GM18505 (cell line): ENCODE measurements around the gene BCL2A1.

ENCODE experiments used
- ATAC-seq: cut with Tn5 transposase; IDR thresholded peaks from one replicate; pipeline ENCODE4 v1.9.1; 2021; ENCODE audit not compliant: unreplicated experiment
- POLR2A ChIP-seq: IDR thresholded peaks from 4 replicates; pipeline ENCODE4 v1.6.1; 2011; ENCODE audit warnings: borderline replicate concordance; ENCODE audit not compliant: insufficient read depth, insufficient read length; ENCODE audit errors: extremely low read depth

The BCL2A1 gene

DNA sequence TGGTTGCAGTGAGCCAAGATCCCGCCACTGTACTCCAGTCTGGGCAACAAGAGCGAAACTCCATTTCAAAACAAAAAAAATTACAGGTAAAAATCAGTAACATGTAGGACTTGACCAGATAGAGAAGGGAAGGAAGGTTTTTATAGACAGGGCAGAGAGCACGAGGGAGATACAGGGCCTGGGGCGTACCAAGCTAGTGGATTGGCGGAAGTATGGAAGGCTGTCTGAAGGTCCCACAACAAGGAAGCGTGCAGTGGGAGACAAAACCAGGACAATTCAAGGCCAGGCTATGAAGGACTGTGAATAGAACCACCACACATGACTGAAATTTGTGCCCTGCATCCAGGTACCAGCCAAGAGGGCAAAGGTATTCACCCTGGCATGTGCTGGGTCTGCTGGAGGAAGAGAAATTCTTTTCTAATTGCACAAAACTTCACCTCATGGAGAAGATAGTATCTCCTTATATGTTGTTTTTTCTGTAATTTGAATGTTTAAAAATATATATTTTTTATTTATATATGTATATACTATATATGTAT is 33.0 kb upstream of the BCL2A1 start:
- ATAC-seq, result no peak
- TF ChIP-seq POLR2A, result no peak

DNA sequence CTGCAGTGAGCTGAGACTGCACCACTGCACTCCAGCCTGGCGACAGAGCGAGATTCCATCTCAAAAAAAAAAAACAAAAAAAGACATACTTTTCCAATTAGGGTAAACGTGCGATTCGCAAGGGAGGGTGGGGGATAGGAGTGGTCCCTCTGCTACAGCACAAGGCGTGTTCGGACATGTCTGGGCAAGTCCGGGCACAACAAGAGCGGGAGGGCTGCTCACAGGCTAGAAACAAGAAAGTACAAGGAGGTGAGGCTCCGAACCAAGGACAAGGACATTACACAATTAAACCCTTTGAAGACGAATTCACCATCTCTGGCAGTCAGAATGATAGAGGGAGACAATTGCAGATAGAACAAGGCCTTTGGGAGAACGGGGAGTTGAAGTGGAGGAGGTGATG is 32.2 kb upstream of the BCL2A1 start:
- no peak for TF ChIP-seq POLR2A
- no peak for ATAC-seq

DNA sequence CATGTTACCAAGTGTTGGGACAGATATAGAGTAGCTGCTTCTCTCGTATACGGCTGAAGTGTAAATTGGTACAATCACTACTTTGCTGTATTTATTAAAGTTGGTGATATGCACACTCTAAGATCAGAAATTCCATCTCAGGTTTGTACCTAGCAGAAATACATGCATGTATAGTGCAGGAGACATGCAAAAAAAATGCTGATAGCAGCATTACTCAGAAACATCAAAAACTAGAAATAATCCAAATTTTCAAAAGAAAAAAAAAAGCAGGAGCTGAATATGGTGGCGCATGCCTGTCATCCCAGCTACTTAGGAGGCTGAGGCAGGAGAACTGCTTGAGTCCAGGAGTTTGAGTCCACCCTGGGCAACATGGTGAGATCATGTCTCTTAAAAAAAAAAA is 31.3 kb upstream of the BCL2A1 start:
- no peak for TF ChIP-seq POLR2A
- no peak for ATAC-seq

DNA sequence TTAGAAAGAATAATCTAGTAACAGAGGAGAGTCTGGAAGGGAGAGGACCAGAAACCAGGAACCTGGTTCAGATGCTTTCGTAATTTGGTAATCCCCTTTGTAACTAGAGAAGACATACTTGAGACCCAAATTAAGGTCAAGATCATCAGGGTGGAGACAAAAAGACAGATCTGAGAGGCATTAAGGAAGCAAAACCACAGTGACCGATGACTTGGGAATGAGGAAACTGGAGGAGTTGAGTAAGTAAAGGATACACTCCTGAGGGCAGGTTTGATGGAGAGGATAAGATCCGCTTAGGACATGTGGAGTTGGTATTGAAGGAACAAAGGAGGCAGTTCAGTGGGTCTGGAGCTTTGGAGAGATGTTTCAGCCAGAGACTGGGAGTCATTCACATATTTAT is 23.6 kb upstream of the BCL2A1 start:
- no peak for ATAC-seq
- TF ChIP-seq POLR2A, result no peak

DNA sequence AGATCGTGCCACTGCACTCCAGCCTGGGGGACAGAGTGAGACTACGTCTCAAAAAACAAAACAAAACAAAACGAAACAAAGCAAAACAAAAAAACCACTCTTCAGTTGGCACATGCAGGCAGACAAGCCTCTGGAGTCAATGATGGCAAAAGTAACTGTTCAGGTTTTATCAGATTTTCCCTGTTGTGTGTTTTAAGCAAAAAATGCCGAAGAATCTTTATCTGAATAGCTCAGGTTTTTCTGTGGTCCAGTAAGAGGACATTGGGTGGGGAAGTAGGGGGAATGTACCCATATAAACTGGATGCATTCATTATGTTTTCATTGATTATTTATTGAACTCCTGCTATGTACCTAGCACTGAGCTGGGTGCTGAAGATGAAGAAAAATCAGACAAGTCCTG is 20.8 kb upstream of the BCL2A1 start:
- ATAC-seq, result no peak
- TF ChIP-seq POLR2A, result no peak

DNA sequence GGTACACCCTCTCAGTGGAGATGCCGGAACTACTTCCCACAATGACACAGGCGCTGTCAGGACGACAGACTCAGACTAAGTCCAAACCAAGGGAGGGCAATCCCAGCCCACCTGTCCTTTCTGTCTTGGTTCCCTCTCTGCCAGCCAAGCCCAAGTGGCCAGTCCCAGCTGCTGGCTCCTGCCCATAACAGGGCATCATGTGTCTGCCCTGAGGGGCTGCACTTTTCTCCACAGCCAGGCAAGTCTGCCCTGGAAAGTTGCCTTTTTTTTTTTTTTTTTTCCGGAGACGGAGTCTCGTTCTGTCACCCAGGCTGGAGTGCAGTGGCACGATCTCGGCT is 20.0 kb upstream of the BCL2A1 start:
- no peak for ATAC-seq
- TF ChIP-seq POLR2A, result no peak

DNA sequence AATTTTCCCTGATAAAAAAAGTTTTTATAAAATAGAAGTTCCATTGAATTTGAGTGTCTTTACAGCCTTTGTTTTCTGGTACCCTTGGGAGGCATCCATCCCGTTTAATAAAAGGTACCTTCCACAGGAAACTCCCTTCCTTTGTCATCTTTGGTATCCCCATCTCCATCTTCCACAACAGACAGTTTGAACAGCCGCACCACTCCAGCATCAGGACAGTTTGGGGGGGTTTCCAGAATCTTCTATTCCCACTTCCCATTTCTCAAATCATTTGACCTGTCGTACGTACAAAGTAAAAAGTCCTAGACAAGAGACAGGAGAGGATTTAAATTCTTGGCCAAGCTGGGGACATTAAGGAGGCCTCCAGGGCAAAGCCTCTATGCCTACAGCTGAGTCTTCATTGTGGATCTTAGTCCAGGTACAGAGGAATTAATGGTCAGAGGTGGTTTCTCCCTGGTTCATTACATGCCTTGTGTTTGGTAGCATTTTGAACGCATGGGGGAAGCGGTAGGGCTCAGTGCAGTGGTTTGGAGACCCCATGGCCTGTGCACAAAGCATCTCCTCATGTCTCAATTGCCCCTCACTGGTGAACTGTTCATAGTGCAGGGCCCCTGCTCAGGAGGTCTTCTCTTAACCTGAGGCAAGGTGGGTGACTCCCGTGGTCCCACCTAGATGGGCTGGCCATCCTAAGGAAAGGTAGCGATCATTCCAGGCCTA is 19.4 kb upstream of the BCL2A1 start:
- ATAC-seq, result no peak

DNA sequence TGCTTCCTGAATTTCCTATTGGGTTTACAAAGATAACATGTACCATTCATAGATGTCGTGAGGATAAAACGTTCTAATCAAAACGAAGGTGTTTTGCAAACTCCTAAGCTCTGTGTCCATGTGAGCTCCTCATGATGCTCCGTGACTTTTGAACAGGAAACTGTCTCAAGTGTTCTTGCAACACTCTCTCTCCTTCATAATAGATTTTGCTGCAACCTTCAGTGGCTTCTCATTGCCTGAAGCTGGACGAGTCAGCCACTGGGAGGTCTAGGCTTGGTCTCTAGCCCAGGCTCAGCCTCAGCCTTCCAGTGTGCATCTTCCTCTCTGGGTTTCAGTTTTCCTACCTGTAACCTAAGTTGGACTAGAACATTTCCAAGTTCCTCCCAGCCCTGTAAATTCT is 18.7 kb upstream of the BCL2A1 start:
- no peak for ATAC-seq
- no peak for TF ChIP-seq POLR2A

More for the DNA sequence above, 19.4 kb upstream of the BCL2A1 start:
- no peak for TF ChIP-seq POLR2A

DNA sequence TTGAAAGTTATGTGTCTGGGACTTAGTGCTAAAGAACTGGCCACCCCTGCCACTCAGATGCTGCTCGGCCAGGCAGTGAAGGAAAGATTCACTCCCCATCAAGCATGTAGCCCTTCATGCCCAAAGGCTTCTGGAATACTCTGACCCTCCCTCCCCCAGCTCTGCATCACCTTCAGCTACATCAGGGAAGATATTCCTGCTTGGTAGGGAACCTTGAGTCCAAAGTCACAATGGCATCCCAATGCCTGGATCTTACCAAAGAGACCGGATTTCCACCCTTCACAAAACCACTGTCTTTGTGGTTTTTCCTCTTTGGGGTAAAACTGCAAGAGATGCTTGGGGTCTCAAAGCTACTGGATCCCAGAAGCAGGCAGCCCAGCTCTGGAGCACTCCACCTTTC is 18.2 kb upstream of the BCL2A1 start:
- ATAC-seq, result no peak
- TF ChIP-seq POLR2A, result no peak

DNA sequence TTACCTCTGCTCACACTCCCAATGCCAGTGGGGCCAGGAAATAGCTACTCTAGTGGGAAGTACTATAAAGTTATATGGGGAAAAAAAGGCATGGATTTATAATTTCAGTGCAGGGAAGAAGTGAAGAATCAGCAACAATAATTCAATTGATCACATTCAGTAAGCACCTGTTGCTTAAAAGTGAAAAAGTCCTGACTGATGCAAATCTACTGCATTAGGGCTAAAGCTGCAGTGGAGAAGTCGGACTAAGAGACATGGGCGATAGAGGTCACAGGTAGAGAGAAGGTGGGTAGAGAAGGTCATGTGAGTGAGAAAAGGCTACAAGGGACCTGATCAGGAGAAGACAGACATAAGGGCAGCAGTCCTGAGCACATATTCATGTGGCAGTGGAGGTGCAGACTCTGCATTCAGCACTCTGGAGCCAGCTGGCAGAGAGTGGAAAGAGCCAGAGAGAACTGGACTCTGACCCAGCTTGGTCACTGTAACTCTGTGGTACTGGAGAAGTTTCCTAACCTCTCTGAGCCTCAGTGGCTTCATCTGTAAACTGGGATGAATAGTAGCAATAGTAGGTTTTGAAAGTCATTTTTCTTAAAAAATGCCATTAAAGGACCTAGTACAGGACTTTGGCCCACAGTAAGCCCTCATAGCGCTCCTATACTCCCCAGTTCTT is 17.6 kb upstream of the BCL2A1 start:
- ATAC-seq, result no peak
- TF ChIP-seq POLR2A, result no peak

DNA sequence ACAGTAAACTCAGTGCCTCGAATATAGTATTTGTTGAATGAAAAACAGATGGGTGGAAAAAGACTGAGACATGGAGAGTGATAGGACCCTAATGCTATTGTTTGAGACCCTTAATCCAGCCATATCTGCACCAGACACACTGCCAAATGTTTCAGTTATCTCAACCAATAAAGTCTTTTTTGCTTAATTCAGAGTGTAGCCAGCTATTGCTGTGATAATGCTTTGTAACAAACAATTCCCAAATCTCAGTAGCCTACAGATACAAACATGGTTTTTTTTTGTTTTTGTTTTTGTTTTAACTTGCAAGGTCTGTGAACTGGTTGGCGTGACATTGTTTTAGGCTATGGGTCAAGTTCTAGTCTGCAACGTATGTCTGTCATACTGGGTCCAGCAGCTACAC is 17.0 kb upstream of the BCL2A1 start:
- no peak for TF ChIP-seq POLR2A
- no peak for ATAC-seq

DNA sequence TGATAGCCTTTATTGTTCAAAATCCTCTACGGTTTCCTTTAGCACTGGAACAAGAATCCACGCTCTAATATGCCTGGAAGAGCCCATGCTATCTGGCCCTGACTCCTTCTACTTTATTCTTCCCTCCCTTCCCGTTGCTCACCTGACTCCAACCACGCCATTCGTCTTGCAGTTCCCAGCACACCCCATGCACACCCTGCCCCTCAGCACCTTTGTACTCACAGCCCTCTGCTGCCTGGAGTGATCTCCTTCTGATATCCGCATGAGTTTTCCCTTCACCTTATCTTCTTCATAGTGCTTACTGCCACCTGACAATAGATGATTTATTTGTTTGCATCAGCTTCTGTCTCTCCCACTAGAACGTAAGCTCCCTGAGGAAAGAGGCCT is 16.6 kb upstream of the BCL2A1 start:
- TF ChIP-seq POLR2A, result no peak
- no peak for ATAC-seq

DNA sequence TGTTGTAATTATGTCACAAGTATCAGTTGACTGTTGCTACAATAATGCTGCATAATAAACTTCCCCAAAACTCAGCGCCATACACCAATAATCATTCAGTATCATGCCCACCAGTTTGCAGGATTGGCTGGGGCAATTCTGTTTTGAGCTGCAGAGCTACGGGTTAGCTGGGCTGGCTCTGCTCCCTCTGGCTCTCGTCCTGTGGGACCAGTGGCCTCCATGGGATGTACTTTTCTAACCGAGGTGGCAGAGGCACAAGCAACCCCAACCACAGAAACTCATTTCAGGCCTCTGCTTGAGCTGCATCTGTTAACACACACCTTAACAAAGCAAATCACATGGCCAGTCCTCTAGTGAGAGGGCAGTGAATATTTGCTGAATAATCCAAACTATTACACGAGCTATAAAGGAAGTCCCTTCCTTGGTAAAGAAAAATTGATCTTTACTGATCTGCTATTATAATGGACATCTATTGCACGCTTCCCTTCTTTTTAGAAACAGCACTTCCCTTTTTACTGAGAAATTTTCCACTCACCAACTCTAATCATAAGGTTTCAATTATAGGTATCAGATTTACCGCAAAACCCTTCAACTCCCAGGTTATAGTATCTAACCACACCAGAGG is 10.9 kb upstream of the BCL2A1 start:
- ATAC-seq, result no peak
- TF ChIP-seq POLR2A, result no peak
